Esophagus muscularis mucosa (tissue), 4 donors: ENCODE measurements around the gene LRRK1. TPM values are rescaled to one million over a fixed set of nuclear protein-coding genes. Genes with fewer than 3 reads are reported as not detected.

Experiments used
- DNase-seq: peaks from one replicate; pipeline ENCODE4 v3.0.0-alpha.2; 2017; ENCODE audit errors: extremely low spot score
- H3K27ac ChIP-seq, 4 donors: fragments of 200-600 bp; sonication (generic); replicated peaks in 1 of 4; 1 replicate in 3 of 4; 2 replicates in 1 of 4; pipeline ENCODE4 v1.5.1; 2016 to 2019; ENCODE audit warnings: mild to moderate bottlenecking in 1 of 4
- H3K27me3 ChIP-seq, 4 donors: fragments of 200-600 bp; sonication (generic); one replicate each; pipeline versions ENCODE4 v1.5.1 to v1.6.0; 2016 to 2019
- H3K36me3 ChIP-seq, 4 donors: fragments of 200-600 bp; sonication (generic); one replicate each; pipeline ENCODE4 v1.5.1; 2016 to 2019
- H3K4me1 ChIP-seq, 4 donors: fragments of 200-600 bp; sonication (generic); one replicate each; pipeline ENCODE4 v1.5.1; 2016 to 2019
- H3K4me3 ChIP-seq, 4 donors: fragments of 200-600 bp; sonication (generic); 1 replicate in 2 of 4; 2 replicates in 2 of 4; pipeline ENCODE4 v1.5.1; 2016 to 2019; ENCODE audit warnings: mild to moderate bottlenecking in 4 of 4, moderate library complexity in 1 of 4
- H3K9me3 ChIP-seq, 4 donors: fragments of 200-600 bp; sonication (generic); 1 replicate in 3 of 4; 2 replicates in 1 of 4; pipeline ENCODE4 v1.5.1; 2016 to 2019
- EP300 ChIP-seq: sonication (generic); formaldehyde crosslinking; IDR thresholded peaks from one replicate; pipeline ENCODE4 v1.6.1; 2017; ENCODE audit warnings: antibody characterized with exemption
- POLR2A ChIP-seq: fragments of 450-650 bp; IDR thresholded peaks from one replicate; pipeline ENCODE4 v1.6.1; 2017; ENCODE audit warnings: antibody characterized with exemption, moderate library complexity, mild to moderate bottlenecking, low read depth
- POLR2AphosphoS5 ChIP-seq, 2 donors: sonication (generic); formaldehyde crosslinking; IDR thresholded peaks; one replicate each; pipeline ENCODE4 v1.6.1; 2017; ENCODE audit warnings: antibody characterized with exemption in 2 of 2
- WGBS: methylation state at CpG from one replicate; pipeline ENCODE4 v1.1.5; 2018; 5-methylcytosine and 5-hydroxymethylcytosine counted together
- intact Hi-C: fragments of 100-400 bp; cut with DNase I; formaldehyde crosslinking; loops from one replicate; pipeline ENCODE4 v1.15.1; 2023
- total RNA-seq, 4 donors: library from RNA; depleted of rRNA; stranded (reverse); fragments of >200 nt; gene quantifications; one replicate each; pipeline versions ENCODE4 v1.1.0 to v1.2.1, GENCODE V29; 2016
- TF ChIP-seq, protein P1 (sequence below), 3 experiments: fragments of 200-600 bp in 2 of 3; fragments of 450-650 bp in 1 of 3; sonication (generic) in 2 of 3; IDR thresholded peaks; one replicate each; pipeline ENCODE4 v1.5.1; 2017 to 2019; ENCODE audit warnings: antibody characterized with exemption in 3 of 3, mild to moderate bottlenecking in 2 of 3, moderate library complexity in 1 of 3

The LRRK1 gene, protein sequence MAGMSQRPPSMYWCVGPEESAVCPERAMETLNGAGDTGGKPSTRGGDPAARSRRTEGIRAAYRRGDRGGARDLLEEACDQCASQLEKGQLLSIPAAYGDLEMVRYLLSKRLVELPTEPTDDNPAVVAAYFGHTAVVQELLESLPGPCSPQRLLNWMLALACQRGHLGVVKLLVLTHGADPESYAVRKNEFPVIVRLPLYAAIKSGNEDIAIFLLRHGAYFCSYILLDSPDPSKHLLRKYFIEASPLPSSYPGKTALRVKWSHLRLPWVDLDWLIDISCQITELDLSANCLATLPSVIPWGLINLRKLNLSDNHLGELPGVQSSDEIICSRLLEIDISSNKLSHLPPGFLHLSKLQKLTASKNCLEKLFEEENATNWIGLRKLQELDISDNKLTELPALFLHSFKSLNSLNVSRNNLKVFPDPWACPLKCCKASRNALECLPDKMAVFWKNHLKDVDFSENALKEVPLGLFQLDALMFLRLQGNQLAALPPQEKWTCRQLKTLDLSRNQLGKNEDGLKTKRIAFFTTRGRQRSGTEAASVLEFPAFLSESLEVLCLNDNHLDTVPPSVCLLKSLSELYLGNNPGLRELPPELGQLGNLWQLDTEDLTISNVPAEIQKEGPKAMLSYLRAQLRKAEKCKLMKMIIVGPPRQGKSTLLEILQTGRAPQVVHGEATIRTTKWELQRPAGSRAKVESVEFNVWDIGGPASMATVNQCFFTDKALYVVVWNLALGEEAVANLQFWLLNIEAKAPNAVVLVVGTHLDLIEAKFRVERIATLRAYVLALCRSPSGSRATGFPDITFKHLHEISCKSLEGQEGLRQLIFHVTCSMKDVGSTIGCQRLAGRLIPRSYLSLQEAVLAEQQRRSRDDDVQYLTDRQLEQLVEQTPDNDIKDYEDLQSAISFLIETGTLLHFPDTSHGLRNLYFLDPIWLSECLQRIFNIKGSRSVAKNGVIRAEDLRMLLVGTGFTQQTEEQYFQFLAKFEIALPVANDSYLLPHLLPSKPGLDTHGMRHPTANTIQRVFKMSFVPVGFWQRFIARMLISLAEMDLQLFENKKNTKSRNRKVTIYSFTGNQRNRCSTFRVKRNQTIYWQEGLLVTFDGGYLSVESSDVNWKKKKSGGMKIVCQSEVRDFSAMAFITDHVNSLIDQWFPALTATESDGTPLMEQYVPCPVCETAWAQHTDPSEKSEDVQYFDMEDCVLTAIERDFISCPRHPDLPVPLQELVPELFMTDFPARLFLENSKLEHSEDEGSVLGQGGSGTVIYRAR (N-terminal part only)
- 10 to 100 TPM; 11.3 to 18.0 (median 15.4) TPM for total RNA-seq

DNA sequence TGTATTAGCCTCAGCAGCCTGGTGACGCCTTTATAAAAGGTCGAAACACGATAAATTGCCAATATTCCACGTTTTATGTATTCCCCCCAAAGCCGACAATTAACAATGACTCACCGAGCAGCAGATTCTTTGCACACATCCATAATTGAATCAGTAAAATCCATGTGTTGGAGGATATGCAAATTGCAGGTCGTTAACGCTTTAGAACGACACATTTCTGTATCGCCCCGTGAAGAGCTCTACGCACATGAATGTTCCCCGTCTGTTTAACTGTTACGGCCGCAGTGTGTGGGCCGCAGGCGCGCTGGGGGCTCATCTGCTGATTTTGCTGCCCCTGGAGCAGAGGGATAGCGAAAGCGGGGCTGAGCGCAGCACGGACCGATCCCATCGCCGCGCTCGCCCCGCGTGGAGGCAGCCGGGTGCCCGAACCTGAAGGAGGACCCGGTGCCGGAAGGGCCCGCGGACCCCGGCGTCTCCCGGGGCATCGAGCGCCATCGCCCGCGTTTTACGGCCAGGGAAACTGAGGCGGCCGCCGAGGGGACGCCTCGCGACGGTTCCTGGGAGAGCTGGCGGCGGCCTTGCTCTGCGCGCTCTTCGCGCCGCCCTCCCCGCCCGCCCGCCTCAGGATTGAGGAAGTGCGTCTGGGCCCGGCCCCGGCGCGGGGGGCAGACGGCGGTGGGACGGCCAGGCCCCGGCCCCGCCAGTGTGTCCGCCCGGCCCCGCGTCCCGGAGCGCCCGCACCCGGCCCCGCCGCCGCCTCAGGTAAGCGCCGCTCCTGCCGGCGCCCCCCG lies at the start of gene LRRK1:
LRRK1 (plus strand) TSS at position 668 of the 791 bp plus-strand sequence. CDS start 5,276 bp downstream, outside the sequence.
- Histone ChIP-seq H3K4me1 (peaks cover 4 to 48% (median 30%) of the 10 kb centered on the region in 4 donors), H3K9me3 (no peaks in the 10 kb centered on the region), H3K27ac (peak within 1 kb of the TSS; percentile 63 to 82 (median 72)), H3K4me3 (peak within 1 kb of the TSS; percentile 59 to 82 (median 70)), H3K36me3 (peaks cover 0 to 4% (median 0%) of the 10 kb centered on the region in 4 donors), H3K27me3 (peaks cover 0 to 35% (median 4%) of the 10 kb centered on the region in 4 donors)
- WGBS = 11% methylated on average over 7 of the region's 87 CpGs
- intact Hi-C loops = loop anchor here (2.0 to 10.0 kb wide), 2 partner anchors 88 to 336 kb away; partner anchors contain the start of gene CHSY1
- DNase-seq = no peak
- TF ChIP-seq POLR2A (no peak), POLR2AphosphoS5 (IDR thresholded peaks at IDR 0.05) (no peak), EP300 (no peak)
- TF ChIP-seq, protein P1, sequence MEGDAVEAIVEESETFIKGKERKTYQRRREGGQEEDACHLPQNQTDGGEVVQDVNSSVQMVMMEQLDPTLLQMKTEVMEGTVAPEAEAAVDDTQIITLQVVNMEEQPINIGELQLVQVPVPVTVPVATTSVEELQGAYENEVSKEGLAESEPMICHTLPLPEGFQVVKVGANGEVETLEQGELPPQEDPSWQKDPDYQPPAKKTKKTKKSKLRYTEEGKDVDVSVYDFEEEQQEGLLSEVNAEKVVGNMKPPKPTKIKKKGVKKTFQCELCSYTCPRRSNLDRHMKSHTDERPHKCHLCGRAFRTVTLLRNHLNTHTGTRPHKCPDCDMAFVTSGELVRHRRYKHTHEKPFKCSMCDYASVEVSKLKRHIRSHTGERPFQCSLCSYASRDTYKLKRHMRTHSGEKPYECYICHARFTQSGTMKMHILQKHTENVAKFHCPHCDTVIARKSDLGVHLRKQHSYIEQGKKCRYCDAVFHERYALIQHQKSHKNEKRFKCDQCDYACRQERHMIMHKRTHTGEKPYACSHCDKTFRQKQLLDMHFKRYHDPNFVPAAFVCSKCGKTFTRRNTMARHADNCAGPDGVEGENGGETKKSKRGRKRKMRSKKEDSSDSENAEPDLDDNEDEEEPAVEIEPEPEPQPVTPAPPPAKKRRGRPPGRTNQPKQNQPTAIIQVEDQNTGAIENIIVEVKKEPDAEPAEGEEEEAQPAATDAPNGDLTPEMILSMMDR (IDR thresholded peaks at IDR 0.05) = no peak

DNA sequence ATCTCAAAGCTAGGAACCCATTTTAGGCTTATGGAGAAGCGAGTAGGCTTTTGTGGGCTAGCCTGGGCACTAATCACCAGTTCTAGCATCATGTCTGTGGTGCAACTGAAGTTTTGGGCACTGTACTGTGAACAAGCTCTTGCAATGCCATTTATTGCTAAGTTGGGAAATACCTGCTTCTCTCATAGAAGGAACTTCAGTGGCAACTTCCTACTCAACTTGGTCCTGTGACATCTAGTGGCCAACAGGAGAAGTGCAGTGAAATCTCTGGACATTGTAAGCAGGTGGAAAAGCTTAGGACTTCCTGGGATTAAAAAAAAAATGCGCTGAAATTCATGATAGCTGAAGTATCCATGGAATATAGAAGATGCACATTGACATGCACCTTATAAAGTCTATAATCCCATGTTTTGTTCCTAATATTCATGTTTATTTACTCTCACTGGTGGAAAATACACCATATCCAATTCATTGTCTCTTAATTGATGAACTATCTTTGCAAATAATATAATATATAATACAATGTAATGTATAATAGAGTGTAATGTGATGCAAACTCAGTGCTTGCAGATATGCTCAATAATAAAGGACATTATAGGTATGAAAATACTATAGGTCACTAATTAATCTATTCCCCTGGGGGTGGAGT lies 46.0 kb upstream of the LRRK1 start:
- intact Hi-C loops = loop anchor here (2.0 kb wide), 1 partner anchor 246 kb away; no protein-coding TSS in a partner anchor
- Histone ChIP-seq H3K4me3 (no peak overlapping the region), H3K4me1 (no peaks in the 10 kb centered on the region), H3K27me3 (peaks cover 0 to 18% (median 0%) of the 10 kb centered on the region in 4 donors), H3K9me3 (no peaks in the 10 kb centered on the region), H3K36me3 (no peaks in the 10 kb centered on the region), H3K27ac (no peak overlapping the region)
- DNase-seq = no peak
- TF ChIP-seq, protein P1 (IDR thresholded peaks at IDR 0.05) = peak; percentile 91 to 98 (median 93)
- no peak for TF ChIP-seq EP300
- WGBS = 42% methylated on average over 2 of the region's 2 CpGs

DNA sequence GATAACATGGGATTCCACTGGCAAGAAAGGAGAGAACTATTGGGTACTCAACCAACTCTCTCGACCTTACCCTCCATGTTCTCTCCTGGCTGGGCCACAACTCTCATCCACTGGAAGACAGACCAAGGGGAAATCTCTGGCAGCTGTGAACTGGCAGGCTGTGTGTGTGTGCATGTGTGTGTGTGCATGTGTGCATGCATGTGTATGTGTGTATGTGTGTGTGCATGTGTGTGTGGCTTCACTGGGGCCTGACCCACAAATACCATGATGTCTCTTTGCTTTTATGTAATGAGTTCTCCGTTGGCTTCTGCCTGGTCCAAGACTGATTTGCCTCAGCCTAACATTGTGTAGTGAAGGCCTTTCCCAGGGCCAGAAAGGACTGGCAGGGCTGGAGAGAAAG lies 43.7 kb upstream of the LRRK1 start:
- Histone ChIP-seq H3K27ac (no peak overlapping the region), H3K27me3 (peaks cover 0 to 41% (median 3%) of the 10 kb centered on the region in 4 donors), H3K36me3 (no peaks in the 10 kb centered on the region), H3K4me1 (peaks cover 6 to 21% (median 16%) of the 10 kb centered on the region in 4 donors), H3K9me3 (no peaks in the 10 kb centered on the region), H3K4me3 (no peak overlapping the region)
- TF ChIP-seq POLR2A (no peak), EP300 (no peak), POLR2AphosphoS5 (IDR thresholded peaks at IDR 0.05) (no peak)
- TF ChIP-seq, protein P1 (IDR thresholded peaks at IDR 0.05) = no peak
- WGBS = 85% methylated on average over 2 of the region's 2 CpGs
- no peak for DNase-seq
- intact Hi-C loops = no loop called here
